ENCODE data around the gene PPP1R9A.

PPP1R9A gene

DNA sequence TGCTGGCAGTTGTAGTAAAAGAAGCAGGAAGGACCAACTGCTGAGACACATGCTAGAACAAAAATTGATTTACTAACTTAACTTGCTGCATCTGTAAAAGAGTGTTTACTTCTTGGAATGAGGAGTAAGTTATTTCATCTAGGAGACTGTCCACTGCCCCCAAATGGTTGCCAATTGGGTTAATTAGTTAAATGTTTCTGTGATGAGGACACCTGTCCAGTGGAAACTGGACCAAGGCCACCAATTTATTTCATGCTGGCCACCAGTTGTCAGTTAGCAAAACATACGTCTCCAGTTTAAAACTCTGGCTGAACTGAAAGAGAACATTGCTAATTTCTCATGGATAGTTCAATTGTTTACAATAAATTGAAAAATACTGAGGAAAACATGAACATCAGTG, 191.7 kb downstream of the PPP1R9A start:
- no peak for DNase-seq (ENCODE audit: low spot score)

DNA sequence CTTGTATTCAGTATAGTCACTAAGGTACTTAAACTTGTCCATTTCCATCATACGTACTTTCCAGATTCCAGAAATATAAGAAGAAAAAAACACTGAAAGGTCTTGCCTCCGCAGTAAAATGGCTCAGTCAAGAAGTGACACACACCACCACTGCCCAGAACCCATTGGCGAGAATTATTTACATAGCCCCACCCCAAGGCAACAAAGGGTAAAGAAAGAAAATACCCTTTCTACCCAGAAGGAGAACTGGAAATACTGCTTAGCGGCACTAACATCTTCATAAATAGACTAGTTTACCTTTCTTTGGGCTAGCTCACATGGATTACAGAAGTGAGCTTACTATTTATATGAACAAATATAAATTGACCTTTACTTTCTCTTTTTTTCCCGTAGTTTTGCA, 194.0 kb downstream of the PPP1R9A start:
- no peak for DNase-seq (ENCODE audit: low spot score)

DNA sequence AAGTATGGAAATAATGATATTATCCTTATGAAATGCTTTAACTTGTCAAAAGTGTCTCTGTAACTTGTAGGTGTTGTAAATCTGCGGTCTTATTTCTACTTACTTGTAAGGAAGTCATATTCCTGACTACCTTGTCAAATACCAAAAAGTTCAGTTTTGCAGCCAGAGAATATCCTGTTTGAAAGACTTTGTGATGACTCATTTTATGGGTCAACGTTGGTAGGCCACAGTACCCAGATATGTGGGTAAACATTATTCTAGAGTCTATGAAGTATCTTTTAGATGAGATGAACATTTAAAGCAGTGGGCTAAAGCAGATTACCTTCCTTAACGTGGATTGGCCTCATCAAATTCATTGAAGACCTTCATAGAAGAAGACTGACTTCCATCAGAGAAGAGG, 195.3 kb downstream of the PPP1R9A start:
- DNase-seq (ENCODE audit: low spot score) = no peak

DNA sequence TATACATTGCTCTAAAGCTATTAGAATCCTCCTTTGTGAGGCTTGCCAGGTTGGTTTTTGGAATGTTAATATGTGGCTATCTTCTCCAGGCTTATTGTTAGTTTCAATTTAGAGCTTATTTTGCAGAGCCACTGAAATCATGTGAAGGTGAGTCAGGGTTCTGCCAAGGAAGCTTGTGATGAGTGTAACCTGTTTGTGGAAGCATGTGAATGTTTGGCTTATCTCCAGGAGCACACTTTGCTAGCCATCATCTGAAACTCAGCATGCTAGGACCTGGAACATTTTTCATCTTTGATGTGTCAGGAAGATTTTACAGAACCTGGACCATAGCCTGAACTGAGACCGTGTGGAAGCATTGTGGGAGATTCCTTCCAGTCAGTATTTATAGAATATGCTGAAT, 197.3 kb downstream of the PPP1R9A start:
- DNase-seq (ENCODE audit: low spot score) = no peak

DNA sequence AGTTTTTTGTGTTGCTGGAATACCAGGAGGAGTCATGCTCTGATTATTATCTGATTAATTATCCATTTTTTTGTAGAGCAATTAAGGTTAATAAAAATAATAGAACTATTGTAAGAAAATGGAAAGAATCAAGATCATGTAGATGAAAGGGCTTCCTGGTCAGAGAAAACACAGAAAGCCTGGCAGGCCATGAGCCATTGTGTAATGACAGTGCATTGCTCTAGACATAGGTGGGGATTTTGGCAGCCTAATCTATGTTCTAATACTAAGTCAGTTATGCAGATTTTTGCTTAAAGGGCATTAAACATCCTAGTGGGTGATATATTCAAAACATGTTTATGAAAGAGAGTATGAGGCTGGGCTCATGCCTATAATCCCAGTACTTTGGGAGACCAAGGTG, 198.2 kb downstream of the PPP1R9A start:
- DNase-seq (ENCODE audit: low spot score) = no peak

DNA sequence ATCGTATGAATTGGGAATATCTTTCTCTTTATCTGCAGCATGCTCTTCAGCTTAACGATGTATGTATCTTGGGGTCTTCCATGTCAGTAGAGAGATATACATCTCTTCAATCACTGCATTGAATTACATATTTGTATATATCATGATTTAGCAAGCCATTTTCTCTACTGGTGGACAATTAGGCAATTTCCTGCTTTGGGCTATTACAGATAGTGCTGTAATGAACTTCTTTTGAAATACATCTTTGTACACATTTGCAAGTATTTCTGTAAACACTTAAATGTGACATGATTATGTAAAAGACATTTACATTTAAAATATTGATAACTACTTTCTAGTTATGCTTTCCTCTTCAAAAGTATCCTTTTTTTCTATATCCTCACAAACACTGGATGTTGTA, 199.0 kb downstream of the PPP1R9A start:
- DNase-seq (ENCODE audit: low spot score) = no peak

DNA sequence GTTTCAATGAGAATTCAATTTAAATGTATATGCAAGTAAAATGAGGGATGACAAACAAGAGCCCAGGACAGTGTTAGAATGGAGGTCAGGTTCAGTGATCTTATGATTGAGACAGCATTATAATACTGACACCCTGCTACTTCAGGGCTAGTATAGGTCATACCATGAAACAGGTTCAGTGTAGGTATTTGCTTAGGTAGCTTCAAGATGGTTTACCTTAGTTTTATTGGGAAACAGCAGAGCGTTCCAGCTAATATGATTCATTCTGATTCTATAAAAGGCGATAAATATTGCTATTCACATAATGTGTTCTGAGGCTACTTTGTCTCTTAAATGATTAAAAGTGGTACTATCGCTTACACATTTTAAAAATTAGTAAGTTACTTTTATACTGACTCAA, 203.3 kb downstream of the PPP1R9A start:
- no peak for DNase-seq (ENCODE audit: low spot score)

DNA sequence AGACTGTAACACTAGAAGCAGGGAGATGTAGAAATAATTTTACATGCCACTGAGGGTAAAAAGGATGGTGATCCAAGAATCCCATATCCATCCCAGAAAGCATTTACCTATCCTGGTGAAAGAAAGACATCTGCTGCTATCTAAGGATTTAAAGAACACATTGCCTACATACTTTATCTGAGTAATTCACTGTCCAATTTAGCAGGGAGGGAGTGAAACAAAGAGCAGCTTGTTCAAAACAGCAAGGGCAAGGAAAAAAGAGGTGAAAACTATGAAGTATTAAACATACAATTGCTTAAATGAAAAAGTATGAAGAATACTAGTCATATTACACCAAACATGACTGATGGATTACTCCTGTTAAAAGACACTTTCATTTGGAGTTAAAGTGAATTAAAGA, 206.2 kb downstream of the PPP1R9A start:
- DNase-seq (ENCODE audit: low spot score) = no peak

DNA sequence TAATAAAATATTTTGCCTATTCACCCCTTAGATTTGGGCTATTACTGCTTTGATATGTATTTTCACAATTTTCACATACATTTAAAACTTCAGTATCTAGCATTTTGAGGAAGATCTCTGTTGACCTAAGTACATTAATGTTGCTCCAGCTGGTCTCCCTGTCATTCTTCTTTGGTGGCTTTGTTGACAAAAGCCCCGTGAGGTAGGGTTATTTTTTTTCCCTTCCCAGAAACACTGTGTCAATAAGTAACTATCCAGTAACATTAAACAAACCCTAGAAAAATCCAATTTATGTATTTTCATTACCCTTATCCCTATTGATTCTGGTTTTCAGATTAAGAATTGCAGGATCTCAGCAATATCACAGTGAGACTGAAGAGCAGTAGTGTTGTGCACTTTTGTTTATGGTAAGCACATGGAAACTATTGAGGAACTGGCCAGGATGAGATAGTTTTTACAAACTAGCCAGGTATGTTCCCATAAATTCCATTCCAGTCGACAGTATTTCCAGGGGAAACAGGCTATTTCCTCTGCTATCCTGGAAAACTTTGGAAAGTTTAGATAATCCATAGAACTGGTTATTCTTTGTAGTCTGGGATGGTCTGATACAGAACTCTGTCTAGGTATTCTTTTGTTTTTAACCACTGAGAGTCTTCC, 218.8 kb downstream of the PPP1R9A start:
- DNase-seq (ENCODE audit: low spot score) = no peak

DNA sequence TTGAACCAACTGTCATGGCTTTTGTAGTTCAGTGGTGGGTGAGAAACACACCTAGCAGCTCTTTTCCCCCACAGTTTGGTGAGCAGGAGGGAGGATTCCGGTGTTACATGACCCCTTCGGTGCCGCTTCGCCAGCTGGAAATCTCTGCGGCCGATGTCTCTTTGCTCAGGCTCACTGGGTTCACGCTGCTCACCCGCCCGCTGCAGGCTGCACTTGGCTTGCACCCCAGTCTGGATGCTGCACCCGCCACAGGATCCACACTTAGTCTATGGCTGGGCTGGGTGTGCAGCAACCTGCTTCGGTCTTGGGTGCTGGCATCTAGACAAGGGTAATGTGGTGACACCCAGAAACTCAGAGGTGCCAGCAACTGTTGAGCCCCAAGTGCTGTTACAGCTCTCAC, 225.1 kb downstream of the PPP1R9A start:
- DNase-seq (ENCODE audit: low spot score) = no peak

DNA sequence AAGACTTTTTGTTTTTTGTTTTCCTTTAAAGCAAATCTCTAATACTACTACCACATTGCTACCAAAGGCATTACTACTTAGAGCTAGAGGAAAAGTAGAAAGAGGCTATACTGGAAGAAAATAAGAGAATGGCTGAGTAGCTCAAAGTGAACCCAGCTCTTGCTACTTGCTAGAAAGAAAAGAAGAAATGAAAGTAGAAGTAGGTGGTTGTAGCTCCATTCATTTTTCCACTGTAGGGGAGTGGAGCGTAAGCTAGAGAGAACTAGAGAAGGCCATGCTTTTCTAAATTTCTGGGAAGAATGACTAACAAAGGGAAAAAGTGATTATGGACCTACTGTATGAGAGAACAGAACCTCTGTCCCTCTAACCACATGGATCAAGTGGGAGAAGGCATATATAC, 232.5 kb downstream of the PPP1R9A start:
- no peak for DNase-seq (ENCODE audit: low spot score)

DNA sequence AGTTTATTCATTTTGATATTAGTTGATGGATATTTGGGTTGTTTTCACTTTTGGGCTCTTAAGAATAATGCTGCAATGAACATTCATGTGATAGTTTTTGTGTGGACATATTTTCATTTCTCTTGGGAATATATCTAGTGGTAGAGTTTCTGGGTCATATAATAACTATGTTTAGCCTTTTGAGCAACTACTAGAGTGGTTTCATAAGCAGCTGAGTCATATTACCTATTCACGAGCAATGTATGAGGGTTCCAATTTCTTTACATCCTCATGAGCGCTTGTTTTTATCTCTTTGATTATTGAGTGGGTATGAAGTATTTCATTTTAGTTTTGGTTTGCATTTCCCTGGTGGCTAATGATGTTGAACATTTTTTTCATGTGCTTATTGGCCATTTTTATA, 234.4 kb downstream of the PPP1R9A start:
- no peak for DNase-seq (ENCODE audit: low spot score)

DNA sequence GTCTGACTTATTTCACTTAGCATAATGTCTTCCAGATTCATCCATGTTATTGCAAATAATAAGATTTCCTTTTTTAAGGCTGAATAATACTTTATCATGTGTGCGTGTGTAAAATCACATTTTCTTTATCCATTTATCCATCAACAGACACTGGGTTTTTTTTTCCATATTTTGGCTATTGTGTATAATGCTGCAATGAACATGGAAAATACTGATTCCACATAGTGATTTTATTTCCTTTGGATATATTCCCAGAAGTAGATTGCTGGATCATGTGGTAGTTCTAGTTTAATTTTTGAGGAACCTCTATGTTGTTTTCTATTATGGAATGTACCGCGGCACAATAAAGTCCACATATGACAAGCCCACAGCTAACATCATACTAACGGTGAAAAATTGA, 236.9 kb downstream of the PPP1R9A start:
- no peak for DNase-seq (ENCODE audit: low spot score)

DNA sequence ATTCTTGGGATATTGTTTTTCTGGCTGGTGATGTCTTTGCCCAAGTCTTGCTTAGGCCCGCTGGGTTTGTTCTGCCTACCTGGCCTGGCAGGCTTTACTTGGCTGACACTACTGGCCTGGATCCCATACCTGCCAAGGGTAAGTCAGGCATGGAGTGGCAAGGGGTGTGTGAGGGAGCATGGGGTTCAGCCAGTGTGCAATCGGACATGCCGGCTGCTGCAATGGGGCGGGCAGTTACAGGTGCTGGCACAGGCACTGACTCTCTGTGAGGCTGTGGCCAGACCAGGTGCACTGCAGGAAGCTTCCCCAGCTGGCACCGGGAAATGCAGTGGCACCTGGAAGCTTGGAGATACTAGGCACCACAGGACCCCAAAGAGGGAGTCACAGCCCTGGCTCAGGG, 248.6 kb downstream of the PPP1R9A start:
- DNase-seq (ENCODE audit: low spot score) = no peak

DNA sequence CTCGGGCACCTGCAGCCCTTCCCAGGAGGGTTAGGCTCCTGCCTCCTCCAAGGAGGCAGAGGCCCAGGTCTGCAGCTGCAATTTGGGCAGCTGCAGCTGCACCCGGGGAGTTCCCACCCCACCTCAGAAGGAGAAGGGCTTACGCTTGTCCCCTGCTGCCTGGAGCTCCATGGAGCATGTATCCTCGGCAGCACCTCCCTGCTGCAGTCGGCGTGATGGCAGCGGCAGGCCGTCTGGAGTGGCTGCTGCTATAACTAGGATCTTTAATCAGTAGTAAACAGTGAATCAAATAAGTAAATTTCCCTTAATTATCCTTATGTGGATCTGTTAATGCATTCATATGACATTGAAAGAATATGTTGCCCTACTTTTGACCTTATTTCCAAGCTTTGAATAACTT, 250.0 kb downstream of the PPP1R9A start:
- no peak for DNase-seq (ENCODE audit: low spot score)

DNA sequence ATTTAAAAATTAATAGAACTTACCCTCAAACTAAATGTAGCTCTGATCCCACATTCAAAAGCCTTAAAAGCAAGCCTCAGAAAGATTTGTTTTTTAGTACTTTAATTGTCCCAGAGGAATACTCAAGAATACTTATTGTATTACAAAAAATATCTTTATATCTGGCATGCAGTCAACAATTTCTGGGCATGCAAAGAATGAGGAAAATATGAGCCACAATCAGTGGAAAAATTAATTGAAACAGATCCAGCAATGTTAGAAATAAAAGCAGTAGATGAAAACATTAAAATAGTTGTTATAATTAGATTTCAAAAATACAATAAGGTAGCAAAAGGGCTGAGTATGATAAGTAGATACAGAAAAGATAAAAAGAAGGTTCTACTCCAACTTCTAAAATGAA, 262.3 kb downstream of the PPP1R9A start:
- DNase-seq (ENCODE audit: low spot score) = no peak

DNA sequence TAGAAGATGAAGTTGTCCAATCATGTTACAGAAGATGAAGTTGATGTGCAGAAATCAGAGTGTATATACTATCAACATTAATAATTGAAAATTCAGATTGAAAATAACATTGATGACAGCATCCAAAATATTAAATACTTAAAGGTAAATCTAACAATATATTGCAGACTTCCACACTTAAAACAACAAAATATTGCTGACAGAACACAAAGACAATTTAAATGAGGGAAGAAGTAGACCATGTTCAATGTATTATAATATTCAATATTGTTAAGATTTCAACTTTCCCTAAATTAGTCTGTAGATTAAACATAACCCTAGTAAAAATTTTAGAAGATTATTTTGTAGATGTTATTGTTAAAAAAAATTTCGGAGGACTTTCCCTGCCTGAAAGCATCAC, 265.0 kb downstream of the PPP1R9A start:
- DNase-seq (ENCODE audit: low spot score) = no peak

DNA sequence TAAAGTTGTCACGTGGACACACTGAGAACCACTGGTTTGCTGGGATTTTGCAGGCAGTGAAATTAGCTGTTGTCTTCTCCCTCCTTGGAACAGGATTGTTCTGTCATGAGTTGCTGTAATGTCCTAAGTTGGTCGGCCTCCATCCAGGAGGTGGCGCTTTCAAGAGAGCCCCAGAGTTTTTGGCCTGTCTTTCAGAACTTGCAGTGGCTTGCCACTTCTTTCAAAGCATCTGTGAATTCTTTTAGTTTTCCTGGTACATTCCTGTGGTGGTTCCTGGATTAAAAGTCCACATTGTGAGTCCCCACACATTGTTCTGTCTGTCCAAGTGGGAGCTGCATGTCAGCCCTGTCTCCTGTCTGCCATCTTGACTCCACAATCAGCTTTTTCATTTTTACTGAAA, 283.1 kb downstream of the PPP1R9A start:
- no peak for DNase-seq (ENCODE audit: low spot score)

DNA sequence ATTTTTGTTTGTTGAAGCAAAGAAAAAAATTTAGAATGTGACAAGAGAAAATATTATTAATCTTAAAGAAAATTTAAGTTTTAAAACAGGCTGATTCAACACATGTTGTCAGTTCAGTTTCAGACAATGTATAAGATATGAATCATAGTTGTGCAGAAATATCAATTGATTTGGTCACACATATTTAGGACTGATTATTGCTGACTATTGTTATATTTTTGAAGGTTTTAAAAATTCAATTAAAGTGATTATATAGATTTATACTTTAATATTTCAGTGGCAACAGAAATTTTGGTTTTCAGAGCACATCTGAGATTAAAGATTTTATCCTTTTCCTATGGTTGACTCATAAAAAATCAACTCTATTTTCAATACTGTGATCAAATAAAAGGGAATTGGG, 284.4 kb downstream of the PPP1R9A start:
- DNase-seq (ENCODE audit: low spot score) = no peak

DNA sequence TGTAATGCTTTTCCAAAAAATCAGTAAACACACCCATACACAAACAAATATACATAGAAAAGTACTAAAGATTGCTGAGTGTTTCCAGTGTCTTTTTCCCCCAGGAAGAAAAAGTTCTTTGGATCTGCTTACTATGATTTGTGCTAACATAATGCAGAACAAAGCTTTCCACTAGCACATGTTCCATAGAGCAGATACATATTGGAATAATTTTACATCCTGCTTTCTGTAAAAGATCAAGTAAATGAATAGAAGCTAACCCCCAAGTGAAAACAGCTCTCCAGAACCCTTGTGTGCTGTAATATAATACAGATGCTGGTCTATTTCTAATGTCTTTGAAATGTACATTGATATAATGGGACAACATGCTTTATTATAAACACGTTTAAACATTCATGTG, 291.5 kb downstream of the PPP1R9A start:
- DNase-seq (ENCODE audit: low spot score) = no peak

DNA sequence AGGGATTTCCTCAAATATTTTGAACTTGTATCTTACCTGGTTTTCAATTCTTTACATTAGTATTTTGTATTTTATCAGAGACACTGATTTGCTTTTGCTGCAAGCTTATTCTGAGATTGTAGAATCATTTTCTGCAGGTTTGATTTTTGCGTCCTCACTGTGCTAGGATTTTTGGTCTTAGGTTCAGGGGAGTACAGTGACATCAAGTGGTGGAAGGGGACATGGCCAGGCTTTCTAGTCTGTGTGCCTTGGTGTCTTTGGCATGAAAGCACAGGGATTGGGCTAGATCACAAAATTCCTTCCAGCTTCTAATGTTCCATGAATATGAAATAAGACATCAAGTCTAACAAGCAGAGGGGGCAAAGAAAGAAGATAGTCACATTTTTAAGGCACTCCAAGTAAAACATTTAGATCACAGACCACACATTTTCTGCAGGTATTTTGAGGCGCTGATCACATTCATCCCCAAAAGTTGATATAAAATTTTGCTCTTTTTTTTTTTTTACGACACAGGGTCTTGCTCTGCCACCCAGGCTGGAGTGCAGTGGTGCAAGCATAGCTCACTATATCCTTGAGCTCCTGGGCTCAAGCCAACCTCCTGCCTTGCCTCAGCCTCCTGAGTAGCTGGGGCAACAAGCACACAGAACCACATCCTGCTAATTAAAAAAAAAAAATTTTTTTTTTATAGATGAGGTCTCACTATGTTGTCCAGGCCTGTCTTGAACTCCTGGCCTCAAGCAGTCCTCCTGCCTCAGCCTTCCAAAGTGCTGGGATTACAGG, 292.6 kb downstream of the PPP1R9A start:
- DNase-seq (ENCODE audit: low spot score) = no peak

DNA sequence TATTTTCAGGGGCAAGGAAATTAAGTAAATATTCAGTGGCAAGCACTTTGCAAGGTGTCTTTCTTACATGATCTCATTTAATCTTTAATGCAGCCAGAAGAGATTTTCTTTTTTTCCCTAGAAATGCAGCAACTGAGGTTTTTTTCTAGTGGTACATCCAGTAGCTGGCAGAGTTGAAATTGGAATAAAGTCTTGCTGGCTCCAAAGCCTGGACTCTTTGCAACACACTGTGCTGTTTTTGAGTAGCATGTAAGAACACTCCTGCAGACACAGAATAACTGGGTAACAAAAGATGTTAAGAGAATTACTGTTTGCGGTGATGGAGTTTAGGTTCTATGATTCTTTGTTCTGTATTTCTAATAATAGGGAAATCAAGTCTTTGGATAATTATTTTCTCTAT, 293.3 kb downstream of the PPP1R9A start:
- DNase-seq (ENCODE audit: low spot score) = no peak

DNA sequence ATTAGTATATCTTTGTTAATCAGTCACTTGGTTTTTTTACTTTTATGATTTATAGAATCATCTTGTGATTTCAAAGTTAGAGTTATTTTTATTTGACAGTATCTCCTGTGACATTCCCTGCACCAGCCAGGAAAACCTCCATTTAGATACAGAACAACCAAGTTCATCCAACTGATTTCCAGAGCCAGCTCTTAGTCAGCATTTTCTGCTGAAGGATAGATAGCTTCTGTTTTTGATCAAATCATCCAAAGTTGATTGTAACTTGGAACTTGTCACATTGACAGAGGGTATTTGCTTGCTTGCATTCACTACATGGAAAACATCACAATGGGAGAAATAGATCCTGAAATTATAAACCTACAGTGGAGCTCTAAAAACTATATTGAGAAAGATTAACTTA, 294.3 kb downstream of the PPP1R9A start:
- DNase-seq (ENCODE audit: low spot score) = no peak

DNA sequence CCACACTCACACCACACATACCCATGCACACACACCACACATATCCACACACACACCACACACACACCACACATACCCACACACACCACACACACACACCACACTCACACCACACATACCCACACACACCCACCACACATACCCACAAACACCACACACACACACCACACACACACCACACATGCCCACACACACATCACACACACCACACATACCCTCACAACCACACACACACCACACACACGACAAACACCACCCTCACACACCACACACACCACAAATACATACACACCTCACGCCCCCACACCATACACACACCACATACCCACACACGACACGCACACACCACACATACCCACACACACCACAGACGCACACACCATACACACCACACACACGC, 297.2 kb downstream of the PPP1R9A start:
- DNase-seq (ENCODE audit: low spot score) = no peak
